Upper lobe of left lung (tissue), 6 donors: ENCODE data around the gene RTP4. TPM values are rescaled to one million over a fixed set of nuclear protein-coding genes. Genes with fewer than 3 reads are reported as not detected.

Experiments used
- ATAC-seq, 2 donors: fragments of 200-7000 bp; cut with Tn5 transposase; one replicate each; pipeline ENCODE4 v1.9.1; 2022; ENCODE audit warnings: mild to moderate bottlenecking in 2 of 2, moderate library complexity in 2 of 2; ENCODE audit not compliant: low FRiP score in 2 of 2
- DNase-seq, 2 donors: peaks; one replicate each; pipeline ENCODE4 v3.0.0-alpha.2; 2019 to 2020
- H3K27ac ChIP-seq, 4 donors: fragments of 200-600 bp; sonication (generic); one replicate each; pipeline ENCODE4 v1.5.1; 2016 to 2019
- H3K27me3 ChIP-seq, 4 donors: fragments of 200-600 bp; sonication (generic); one replicate each; pipeline ENCODE4 v1.5.1; 2017 to 2019
- H3K36me3 ChIP-seq, 4 donors: fragments of 200-600 bp; sonication (generic); one replicate each; pipeline ENCODE4 v1.5.1; 2016 to 2019
- H3K4me1 ChIP-seq, 4 donors: fragments of 200-600 bp; sonication (generic); one replicate each; pipeline ENCODE4 v1.5.1; 2018 to 2019
- H3K4me3 ChIP-seq, 4 donors: fragments of 200-600 bp; sonication (generic); one replicate each; pipeline ENCODE4 v1.5.1; 2017 to 2019; ENCODE audit warnings: mild to moderate bottlenecking in 2 of 4, moderate library complexity in 1 of 4
- H3K9me3 ChIP-seq, 4 donors: fragments of 200-600 bp; sonication (generic); one replicate each; pipeline ENCODE4 v1.5.1; 2018 to 2019
- CTCF ChIP-seq, 6 experiments: fragments of 450-650 bp in 4 of 6; fragments of 200-600 bp in 2 of 6; sonication (generic) in 2 of 6; IDR thresholded peaks; one replicate each; pipeline ENCODE4 v1.5.1; 2016 to 2019; ENCODE audit warnings: antibody characterized with exemption in 6 of 6
- EP300 ChIP-seq, 4 donors: sonication (generic); formaldehyde crosslinking; IDR thresholded peaks; one replicate each; pipeline ENCODE4 v1.5.1; 2017; ENCODE audit warnings: antibody characterized with exemption in 4 of 4, control low read depth in 2 of 4
- POLR2A ChIP-seq, 4 donors: fragments of 450-650 bp; IDR thresholded peaks; one replicate each; pipeline ENCODE4 v1.5.1; 2016 to 2017; ENCODE audit warnings: antibody characterized with exemption in 4 of 4, mild to moderate bottlenecking in 2 of 4
- POLR2AphosphoS5 ChIP-seq, 2 donors: sonication (generic); formaldehyde crosslinking; IDR thresholded peaks; one replicate each; pipeline ENCODE4 v1.5.1; 2017; ENCODE audit warnings: antibody characterized with exemption in 2 of 2
- WGBS, 2 donors: methylation state at CpG; one replicate each; pipeline ENCODE4 v1.1.5; 2017 to 2018; 5-methylcytosine and 5-hydroxymethylcytosine counted together
- total RNA-seq, 6 donors: library from RNA; depleted of rRNA in 4 of 6; stranded (reverse); fragments of >200 nt in 4 of 6; gene quantifications; one replicate each; pipeline versions ENCODE4 v1.1.0 to v1.2.1, GENCODE V29; 2016 to 2021
- donor health status: DM: no; HTN: no; CAD: no; lungs with moderate emphysema.
- donor health status: DM: no; HTN: yes; CAD: no; lungs with severe emphysema.

The RTP4 gene
- total RNA-seq, 6 donors from 2014 or later, result 0.89 to 7.3 (median 4.6) TPM

DNA sequence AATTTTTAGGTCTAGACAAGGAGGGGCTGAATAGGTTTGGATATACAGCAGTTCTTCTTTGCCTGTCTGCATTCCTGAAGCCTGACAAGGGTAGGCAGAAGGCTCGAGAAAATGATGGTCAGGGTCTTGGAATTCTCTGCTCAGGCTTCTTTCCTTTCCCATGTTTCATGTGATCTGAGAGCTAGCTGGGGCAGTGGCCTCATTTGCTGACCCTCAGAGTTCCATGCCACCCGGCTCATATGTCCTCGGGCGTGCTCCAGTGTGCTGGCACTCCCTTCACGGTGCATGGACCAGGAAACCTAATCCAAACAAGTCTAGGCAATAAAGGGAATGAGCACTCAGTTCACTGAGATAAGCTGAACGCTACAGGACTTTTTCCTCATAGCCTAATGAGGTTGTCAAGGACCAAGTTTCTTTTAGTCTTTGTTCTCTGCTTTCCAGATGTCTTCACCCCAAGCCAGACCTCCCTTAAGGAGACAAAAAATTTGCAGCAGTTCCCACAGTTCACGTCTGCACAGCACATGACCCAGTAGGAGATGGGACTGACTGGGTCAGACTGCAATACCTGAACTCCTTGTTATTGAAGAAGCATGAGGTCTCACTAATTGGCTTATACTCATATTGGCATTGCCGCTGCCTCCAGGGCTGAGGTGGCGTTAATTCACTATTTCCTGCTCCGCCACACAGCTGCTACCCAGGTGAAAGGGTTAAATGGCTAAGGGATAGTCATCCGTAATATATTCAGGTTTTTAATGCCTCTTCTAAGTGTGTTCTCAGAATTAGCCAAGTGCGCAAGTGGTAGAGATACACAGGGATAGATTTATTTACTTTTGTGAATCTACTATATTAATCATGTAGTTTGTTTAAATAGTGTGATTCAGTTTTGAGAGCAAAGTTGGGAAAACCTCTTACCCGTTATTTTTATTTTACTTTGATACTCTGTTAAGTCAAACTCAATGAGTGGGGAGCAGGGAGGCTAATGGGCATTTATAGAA lies 15.3 kb upstream of the RTP4 start:
- no peak overlapping the region for H3K4me3 ChIP-seq
- DNase-seq, result no peak
- no peak overlapping the region for H3K27ac ChIP-seq
- H3K36me3 ChIP-seq, result no peaks in the 10 kb centered on the region
- TF ChIP-seq POLR2AphosphoS5 (IDR thresholded peaks at IDR 0.05) (no peak), CTCF (IDR thresholded peaks at IDR 0.05) (no peak), EP300 (IDR thresholded peaks at IDR 0.05) (no peak), POLR2A (IDR thresholded peaks at IDR 0.05) (no peak)
- H3K27me3 ChIP-seq, result no peaks in the 10 kb centered on the region
- H3K4me1 ChIP-seq, result no peaks in the 10 kb centered on the region
- WGBS, 2 donors, result 73 to 79% methylated on average over 13 of the region's 13 CpGs
- ATAC-seq, result no peak
- no peaks in the 10 kb centered on the region for H3K9me3 ChIP-seq

- DNase-seq, result no peak
- Histone ChIP-seq H3K9me3 (no peaks in the 10 kb centered on the region), H3K27ac (no peak overlapping the region), H3K4me3 (no peak overlapping the region), H3K27me3 (no peaks in the 10 kb centered on the region), H3K4me1 (no peaks in the 10 kb centered on the region), H3K36me3 (no peaks in the 10 kb centered on the region)
- ATAC-seq, result no peak
- TF ChIP-seq CTCF (IDR thresholded peaks at IDR 0.05) (no peak), POLR2AphosphoS5 (IDR thresholded peaks at IDR 0.05) (no peak), EP300 (IDR thresholded peaks at IDR 0.05) (no peak), POLR2A (IDR thresholded peaks at IDR 0.05) (no peak)
- WGBS, 2 donors, result 92 to 97% methylated on average over 1 of the region's 1 CpG
Measured at GRCh38 chr3:187358068-187358467, 10.1 kb upstream of the RTP4 start.

DNA sequence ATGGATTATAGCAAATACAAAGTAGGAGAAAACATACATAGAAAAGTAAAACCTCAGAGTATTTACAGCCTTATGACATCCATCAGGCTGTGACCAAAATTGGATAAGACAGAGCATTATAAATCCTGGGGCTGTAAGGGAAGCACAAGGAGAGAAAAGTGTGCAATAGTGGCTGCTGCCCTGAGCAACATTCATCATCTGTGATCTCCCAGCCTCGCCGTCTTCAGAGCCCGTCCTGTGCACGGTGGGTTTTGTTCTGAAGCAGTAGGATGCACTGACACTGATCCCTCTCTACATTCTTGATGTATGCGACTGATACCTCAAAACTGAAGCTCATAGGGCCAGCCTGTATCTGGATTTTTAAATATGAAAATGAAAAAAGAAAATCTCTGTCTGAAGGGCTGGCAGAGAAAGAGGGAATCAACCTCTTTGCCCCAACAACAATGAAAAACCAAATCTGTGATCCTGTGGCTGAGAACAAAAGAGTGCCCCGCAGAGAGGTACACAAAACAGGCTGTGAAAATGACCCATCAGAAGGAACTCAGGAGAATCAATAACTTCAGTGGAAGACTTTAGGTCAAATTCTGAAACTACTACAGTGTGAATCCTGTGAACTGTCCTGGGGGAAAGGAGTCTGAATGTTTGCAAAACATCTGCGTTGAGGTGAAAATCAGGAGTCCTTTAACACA lies 8.2 kb upstream of the RTP4 start:
- no peaks in the 10 kb centered on the region for H3K4me1 ChIP-seq
- TF ChIP-seq POLR2A (IDR thresholded peaks at IDR 0.05) (no peak), POLR2AphosphoS5 (IDR thresholded peaks at IDR 0.05) (no peak), CTCF (IDR thresholded peaks at IDR 0.05) (no peak), EP300 (IDR thresholded peaks at IDR 0.05) (no peak)
- no peaks in the 10 kb centered on the region for H3K27me3 ChIP-seq
- no peak overlapping the region for H3K4me3 ChIP-seq
- ATAC-seq (no peak), DNase-seq (no peak)
- 61 to 70% methylated on average over 7 of the region's 7 CpGs for WGBS, 2 donors
- no peaks in the 10 kb centered on the region for H3K9me3 ChIP-seq
- H3K27ac ChIP-seq, result no peak overlapping the region
- H3K36me3 ChIP-seq, result no peaks in the 10 kb centered on the region

DNA sequence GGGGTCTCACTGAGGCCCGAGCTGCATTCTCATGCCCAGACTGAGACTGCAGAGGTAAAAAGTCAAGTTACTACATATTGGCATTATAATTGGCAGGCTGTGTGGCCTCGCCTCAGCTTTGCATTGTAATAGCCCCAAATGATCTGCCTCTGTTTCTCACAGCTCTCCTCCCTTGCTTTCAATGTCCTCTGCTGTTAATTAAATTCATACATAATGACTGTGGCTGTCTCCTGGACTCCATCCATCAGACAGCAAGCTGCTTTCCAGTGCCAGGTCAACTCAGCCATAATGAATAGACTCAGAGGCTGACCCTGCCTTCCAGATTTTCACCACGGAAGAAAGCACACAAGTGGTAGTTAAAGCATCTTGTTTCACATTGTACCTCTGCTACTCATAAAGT lies 7.6 kb upstream of the RTP4 start:
- no peak for DNase-seq
- WGBS, 2 donors, result 36 to 68% methylated on average over 3 of the region's 3 CpGs
- no peaks in the 10 kb centered on the region for H3K36me3 ChIP-seq
- no peak for ATAC-seq
- H3K4me3 ChIP-seq, result no peak overlapping the region
- H3K27ac ChIP-seq, result no peak overlapping the region
- no peaks in the 10 kb centered on the region for H3K4me1 ChIP-seq
- no peaks in the 10 kb centered on the region for H3K9me3 ChIP-seq
- TF ChIP-seq POLR2A (IDR thresholded peaks at IDR 0.05), result no peak
- TF ChIP-seq EP300 (IDR thresholded peaks at IDR 0.05), result no peak
- no peak for TF ChIP-seq POLR2AphosphoS5 (IDR thresholded peaks at IDR 0.05)
- no peak for TF ChIP-seq CTCF (IDR thresholded peaks at IDR 0.05)
- no peaks in the 10 kb centered on the region for H3K27me3 ChIP-seq
